GM19452 (cell line): ENCODE measurements around the gene ME3.

Source experiments
- ATAC-seq: cut with Tn5 transposase; IDR thresholded peaks from one replicate; pipeline ENCODE4 v1.9.1; 2021; ENCODE audit not compliant: unreplicated experiment

The ME3 gene

GRCh38 chr11:86589856-86590589, 82.4 kb downstream of the ME3 start:
- ATAC-seq: no peak

DNA sequence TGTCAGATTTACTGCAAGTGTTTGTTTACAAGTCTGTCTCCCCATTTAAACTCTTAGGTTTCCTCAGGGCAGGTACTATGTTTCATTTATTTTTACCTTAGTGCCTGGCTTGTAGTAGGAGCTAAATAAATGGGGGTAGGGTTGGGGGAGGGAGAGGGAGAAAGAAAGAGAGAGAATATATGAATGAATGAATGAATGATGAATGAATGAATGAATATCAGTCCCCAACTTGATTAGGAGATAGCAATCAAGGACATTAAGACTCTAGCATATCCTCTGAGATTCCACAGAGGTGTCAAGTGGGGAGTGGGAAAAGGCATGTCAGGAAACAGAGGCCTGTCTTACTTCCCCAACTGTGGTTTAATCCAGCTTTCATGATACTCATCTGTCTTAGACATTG, 83.2 kb downstream of the ME3 start:
- no peak for ATAC-seq

DNA sequence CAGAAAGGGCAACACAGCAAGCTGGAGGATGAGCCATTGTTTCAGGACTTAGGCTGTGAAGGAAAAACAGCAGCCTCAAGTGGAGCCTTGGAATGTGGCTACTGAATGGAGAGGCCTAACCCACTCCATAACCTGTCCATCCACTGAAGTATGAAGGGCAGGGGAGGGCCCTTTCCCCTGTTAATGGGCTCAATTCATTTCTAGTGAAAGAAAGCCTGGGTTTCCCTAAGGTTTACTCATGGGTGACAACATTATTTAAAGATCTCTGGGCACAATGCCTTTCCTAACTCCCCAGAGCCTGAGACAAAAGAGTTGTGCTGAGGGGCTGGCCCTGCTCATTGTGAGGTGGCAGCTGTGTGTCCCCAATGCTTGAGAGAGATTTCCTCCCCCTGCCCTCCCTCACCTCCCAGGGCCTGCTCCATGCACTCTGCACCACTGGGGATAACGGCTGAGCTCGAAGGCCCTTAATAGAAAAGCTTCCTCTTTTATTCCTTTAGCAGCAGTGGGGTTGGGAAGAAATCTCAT, 83.8 kb downstream of the ME3 start:
- no peak for ATAC-seq

DNA sequence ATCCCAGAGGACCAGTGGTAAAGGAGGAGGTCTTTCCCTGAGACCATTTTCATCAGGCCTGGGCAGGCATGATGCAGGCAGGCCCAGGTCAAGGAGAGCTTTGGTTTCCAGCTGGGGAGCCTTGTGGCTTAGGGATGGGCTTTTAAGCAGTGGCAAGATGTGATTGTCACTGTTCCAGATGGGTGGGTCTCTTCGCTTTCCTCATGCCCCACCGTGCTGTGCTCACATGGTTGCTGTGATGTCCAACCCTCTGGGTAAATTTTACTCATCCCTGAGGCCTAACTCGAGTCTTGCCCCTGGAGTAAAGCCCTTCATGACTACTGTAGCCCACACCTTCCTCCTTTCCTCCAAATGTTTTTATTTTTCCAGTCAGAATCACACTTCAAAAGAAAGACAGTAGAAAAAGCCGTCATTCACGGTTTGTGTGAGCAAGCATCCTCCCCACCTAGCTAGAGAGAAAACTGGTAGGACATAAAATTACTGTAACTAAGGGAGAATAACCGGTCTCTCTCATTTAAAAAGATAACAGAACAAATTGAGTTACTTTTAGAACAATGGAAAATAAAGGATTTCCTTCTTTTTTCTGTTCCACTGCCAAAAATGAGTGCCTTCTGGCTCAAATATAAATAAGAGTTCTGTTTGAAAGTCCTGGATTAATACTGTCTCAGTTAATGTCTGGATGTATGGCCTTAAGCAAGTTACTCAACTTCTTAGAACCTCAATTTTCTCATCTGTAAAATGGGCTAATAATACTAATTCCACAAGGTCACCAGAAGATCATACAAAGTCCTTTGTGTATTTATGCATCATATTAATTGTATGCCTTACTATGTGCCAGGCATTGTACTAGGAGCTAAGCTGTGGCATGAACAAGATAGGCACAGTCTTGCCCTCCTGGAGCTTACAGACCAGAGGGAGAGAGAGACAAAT, 84.9 kb downstream of the ME3 start:
- no peak for ATAC-seq

GRCh38 chr11:86586307-86586706, 86.1 kb downstream of the ME3 start:
- ATAC-seq: no peak

DNA sequence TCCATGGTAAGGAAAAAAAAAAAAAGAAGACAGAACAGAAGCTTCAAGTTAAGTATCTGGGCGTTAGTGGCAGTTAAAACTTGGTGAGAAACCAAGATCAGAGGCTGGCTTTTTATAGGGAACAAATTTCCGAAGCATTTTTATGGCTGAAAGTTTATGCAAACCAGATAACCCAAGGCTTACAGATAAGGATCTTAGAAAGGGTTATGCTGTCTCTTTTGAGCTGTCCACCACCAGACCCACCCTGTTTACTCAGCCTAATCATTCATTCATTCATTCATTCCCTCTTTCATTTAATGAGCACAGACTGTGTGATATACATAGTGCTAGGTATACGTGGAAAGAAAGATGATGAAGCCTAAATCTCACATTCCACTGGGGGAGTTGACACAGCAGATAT, 89.5 kb downstream of the ME3 start:
- ATAC-seq: no peak

DNA sequence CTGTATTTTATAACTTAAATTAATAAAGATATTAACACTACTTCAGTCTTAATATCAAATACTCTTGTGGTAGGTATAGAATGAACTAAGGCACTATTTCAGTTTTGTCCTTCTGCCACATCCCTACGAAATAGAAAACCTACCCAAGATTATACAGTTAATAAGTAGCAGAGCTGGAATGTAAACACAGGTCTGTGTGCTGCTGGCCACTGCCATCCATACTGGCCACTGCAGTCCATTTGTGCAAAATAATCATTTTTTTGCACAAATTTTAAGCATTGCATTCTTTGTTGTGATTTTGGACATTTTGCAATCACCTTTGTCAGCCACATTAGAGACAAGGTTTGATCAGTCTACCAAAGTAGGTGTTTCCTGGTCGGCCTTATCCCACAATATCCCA, 91.9 kb downstream of the ME3 start:
- ATAC-seq: no peak

- ATAC-seq: no peak
These were observed 93.0 kb downstream of the ME3 start for GRCh38 chr11:86579406-86579731.

DNA sequence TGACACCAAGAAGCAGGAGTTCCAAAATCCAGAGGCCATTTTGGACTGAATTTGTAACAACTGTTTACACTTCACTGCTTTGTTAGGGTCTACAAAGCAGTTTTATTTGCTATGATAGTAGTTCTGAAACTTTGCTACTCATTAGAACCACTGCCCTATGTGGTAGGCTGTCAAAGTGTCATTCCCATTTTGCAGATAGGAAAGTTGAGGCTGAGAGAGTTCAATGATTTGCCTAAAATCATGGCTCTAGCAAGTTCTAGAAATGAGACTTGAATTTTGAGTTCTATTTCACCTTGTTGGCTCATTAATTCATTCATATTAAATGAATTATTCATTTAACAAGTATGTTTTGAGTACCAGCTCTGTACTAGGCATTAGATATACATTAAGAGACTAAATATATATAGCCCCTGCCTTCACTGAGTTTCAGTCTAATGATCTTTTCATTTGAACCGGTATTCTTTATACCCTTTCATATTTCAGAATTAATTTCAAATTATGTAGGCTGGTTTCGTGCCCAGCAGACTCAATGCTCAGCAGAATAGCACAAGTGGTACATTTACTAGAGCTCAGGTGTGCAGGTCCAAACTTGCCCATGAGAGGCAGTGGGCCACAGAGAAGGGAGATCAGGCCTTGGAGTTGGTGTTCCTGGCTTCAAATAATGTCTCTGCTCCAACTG, 93.5 kb downstream of the ME3 start:
- ATAC-seq: no peak

DNA sequence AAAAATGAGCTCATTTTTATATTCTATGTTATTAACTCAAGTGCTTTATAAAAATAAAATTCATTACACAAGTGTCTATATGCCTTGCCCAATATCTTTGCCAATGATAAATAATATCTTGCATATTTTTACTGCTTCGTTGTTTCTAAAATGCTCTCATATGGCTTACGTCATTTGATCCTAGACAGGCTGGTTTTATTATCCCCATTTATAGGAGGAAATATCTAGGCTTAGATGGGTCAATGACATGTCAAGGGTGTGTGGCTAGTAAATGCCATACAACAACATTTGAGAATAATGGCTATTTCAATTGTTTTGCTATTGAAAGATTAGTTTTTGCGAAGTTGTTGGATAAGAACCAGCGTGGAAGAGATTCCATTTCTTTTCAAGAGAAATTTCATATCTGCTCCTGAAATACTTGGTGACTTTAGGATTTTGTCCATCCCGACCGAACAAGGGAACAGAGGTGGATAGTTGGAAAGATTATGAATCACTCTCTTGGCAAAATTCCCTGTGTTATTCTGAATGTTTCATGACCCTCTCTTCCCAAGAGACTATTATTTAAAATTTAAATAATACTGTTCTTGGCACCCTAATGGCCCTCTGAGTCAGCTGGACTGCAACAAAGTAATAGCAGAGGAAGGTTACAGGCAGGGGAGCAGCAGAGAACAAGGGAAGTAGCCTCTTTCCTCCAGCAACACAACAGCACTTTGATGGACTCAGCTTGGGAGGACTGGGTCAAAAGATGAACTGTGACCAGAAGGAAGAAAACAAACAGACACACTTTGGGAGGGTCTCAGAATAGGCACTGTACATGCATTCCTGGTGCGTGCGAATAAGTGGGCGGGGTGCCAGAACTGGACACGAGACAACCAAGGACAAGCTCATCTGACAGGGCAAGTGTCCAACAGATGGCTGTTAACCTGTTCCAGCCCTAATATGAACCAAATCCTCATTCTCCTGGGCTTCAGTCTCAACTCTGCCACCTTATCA, 94.5 kb downstream of the ME3 start:
- ATAC-seq: no peak

- no peak for ATAC-seq
These were observed 95.3 kb downstream of the ME3 start for GRCh38 chr11:86576946-86577624.

GRCh38 chr11:86575927-86576326, 96.5 kb downstream of the ME3 start:
- no peak for ATAC-seq

GRCh38 chr11:86575208-86575855, 97.1 kb downstream of the ME3 start:
- no peak for ATAC-seq

DNA sequence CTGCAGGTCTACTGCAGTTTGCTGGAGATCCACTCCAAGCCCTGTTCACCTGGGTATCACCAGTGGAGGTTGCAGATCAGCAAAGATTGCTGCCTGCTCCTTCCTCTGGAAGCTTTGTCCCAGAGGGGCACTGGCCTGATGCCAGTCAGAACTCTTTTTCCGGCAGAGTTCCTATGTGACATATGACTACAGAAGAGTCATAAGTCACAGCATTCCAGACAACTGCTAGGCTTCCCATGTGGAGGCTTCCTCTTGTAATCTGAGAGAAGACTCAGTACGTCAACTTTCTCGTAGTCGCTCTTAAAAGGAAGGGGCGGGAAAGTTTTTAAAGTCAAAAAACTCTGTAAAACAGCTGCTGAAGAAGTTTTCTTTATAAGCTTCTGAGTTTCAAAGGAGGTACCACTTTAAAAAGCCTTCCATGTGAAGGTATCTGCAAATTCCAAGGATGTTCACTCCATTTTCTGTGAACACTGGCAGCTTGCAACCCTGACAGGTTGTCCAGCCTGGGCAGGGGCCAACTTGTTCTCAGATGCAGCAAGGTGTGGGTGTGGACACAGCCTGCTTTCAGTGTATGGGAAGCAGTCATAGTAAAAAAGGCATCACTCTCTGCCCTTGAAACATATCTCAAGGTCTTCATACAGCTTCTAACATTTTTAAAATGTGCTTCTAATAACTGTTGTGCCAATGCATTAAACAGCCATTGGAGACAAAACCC, 97.8 kb downstream of the ME3 start:
- no peak for ATAC-seq

- no peak for ATAC-seq
These were observed 101.0 kb downstream of the ME3 start for GRCh38 chr11:86571273-86571948.

DNA sequence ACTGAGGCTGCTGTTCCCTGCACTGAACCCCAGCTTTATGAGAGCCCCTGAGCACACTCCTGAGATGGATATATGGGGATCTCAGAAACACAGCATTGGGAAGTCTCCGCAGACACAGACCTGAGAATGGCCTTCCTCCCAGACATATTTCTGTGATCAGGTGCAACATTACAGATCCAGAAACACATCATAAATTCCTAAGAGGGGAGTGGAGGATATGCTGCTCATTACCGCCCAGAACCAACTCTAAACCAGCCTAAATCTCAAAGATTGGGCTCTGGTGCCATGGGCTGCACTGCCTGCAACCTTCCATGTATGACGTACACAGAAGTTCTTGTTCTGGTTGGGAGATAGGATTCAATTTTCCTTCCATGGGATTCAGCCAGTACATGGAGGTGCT, 102.0 kb downstream of the ME3 start:
- no peak for ATAC-seq

GRCh38 chr11:86570020-86570419, 102.4 kb downstream of the ME3 start:
- no peak for ATAC-seq

DNA sequence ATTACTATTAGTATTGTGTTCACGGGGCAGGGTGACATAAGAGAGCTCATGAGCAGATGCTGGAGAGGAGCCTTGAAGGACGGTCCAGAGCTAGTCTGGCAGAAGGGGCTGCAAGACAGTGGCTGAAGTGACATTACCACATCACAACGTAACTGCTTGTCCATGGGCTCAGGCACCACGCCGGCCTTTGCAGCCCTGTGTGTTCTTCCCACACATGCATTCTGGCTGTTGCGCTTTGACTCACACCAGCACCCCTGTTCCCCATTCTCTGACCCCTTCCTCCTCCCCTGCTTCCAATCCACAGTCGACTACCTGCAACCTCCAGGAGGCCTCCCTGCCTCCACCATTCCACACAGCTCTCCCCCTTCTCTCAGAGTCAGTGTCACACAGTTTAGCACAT, 103.3 kb downstream of the ME3 start:
- ATAC-seq: no peak
